Gastrocnemius medialis (tissue), 4 donors: ENCODE results near the gene A4GNT.

ENCODE experiments used
- POLR2A ChIP-seq, 2 donors: fragments of 450-650 bp; IDR thresholded peaks; one replicate each; pipeline ENCODE4 v1.6.1; 2017; ENCODE audit warnings: antibody characterized with exemption in 2 of 2, mild to moderate bottlenecking in 2 of 2, moderate library complexity in 2 of 2
- TF ChIP-seq, protein P1 (sequence below), 5 experiments: fragments of 450-650 bp in 3 of 5; fragments of 200-600 bp in 2 of 5; sonication (generic) in 2 of 5; IDR thresholded peaks in 4 of 5; conservative IDR thresholded peaks in 1 of 5; 1 replicate in 4 of 5; 2 replicates in 1 of 5; pipeline ENCODE4 v1.5.1; 2016 to 2019; ENCODE audit warnings: antibody characterized with exemption in 5 of 5, mild to moderate bottlenecking in 3 of 5, moderate library complexity in 3 of 5

DNA sequence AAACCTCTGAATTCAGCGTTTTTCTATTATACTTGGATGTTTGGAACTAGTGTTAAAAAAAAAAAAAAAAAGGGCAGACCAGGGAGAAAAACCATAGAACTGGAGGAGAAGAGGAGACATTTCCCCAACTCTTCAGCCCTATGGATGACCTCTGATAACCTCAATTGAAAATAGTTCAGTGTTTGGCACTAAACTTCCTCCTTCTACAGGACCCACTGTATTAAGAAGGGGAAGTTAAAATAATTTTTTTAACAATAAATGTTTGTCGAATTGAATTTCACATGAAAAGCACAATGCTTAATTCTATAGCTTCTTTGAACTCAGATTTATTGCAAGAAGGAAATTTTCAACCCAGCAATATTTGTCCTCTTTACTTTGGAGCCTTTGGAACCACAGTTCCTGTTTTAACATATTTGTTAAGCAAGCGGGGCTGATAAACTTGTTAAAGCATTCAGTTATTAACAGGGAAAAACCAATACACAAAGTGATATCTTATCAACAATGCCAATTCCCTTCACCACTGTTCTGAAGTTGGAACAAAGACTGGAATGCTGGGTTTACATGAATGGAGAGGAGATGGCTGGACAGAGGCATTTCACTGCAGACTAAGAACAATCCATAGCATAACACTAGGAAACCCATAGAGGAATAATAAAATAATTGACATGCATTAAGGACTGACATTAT, 3.1 kb upstream of the A4GNT start:
- TF ChIP-seq, protein P1, sequence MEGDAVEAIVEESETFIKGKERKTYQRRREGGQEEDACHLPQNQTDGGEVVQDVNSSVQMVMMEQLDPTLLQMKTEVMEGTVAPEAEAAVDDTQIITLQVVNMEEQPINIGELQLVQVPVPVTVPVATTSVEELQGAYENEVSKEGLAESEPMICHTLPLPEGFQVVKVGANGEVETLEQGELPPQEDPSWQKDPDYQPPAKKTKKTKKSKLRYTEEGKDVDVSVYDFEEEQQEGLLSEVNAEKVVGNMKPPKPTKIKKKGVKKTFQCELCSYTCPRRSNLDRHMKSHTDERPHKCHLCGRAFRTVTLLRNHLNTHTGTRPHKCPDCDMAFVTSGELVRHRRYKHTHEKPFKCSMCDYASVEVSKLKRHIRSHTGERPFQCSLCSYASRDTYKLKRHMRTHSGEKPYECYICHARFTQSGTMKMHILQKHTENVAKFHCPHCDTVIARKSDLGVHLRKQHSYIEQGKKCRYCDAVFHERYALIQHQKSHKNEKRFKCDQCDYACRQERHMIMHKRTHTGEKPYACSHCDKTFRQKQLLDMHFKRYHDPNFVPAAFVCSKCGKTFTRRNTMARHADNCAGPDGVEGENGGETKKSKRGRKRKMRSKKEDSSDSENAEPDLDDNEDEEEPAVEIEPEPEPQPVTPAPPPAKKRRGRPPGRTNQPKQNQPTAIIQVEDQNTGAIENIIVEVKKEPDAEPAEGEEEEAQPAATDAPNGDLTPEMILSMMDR (IDR thresholded peaks at IDR 0.05 in 4 of 5, conservative IDR thresholded peaks at IDR 0.05 in 1 of 5) = no peak
- no peak for TF ChIP-seq POLR2A (IDR thresholded peaks at IDR 0.05)
